HepG2 (cell line): ENCODE measurements around the gene RPAP3. TPM values are rescaled to one million over a fixed set of nuclear protein-coding genes. Genes with fewer than 3 reads are reported as not detected.

ENCODE experiments used
- ATAC-seq: fragments of 200-7000 bp; cut with Tn5 transposase; 3 replicates; pipeline ENCODE4 v1.9.1; 2020; ENCODE audit warnings: mild to moderate bottlenecking, moderate library complexity
- BruUV-seq: library from RNA; stranded (reverse); fragments of 400-500 nt; replicated peaks from 2 replicates; lab custom pipeline; 2021; lab: Mats Ljungman, UMichigan
- CTCF ChIA-PET: fragments of 300-600 bp; formaldehyde crosslinking; extraction: SDS; loops from one replicate; lab custom pipeline; 2021; ENCODE audit warnings: low total read pairs, inconsistent platforms, low intra/inter-chr PET ratio; lab: Yijun Ruan, JAX
- POLR2A ChIA-PET: fragments of 350-600 bp; sonication (Branson Sonifier 250); formaldehyde crosslinking; loops from one replicate; lab custom pipeline; 2020; ENCODE audit warnings: antibody characterized with exemption, inconsistent platforms; lab: Yijun Ruan, JAX
- DNase-seq: peaks from one replicate; pipeline ENCODE4 v3.0.0-alpha.2; 2015; ENCODE audit warnings: low spot score
- FAIRE-seq: peaks from 3 replicates; lab custom pipeline; 2011; peaks lifted over from hg19 to GRCh38; lab: Jason Lieb, UNC
- H2AFZ ChIP-seq: one replicate; pipeline ENCODE4 v1.6.1; 2011; ENCODE audit warnings: low read length, inconsistent platforms
- H3K27ac ChIP-seq: fragments of 300-600 bp; 3 replicates; pipeline ENCODE4 v1.8.0; 2011; ENCODE audit warnings: mixed run types, mild to moderate bottlenecking, mixed read lengths, low read length, inconsistent platforms; ENCODE audit not compliant: insufficient read depth; ENCODE audit errors: extremely low read length
- H3K27me3 ChIP-seq, 2 experiments: fragments of 200-600 bp in 1 of 2; 2 replicates in 1 of 2; 3 replicates in 1 of 2; pipeline versions ENCODE4 v1.6.0 to v1.8.0; 2011; ENCODE audit warnings: low read length in 2 of 2, mild to moderate bottlenecking in 2 of 2, moderate library complexity in 2 of 2, inconsistent platforms in 1 of 2; ENCODE audit not compliant: insufficient read depth in 2 of 2, control insufficient read depth in 1 of 2
- H3K36me3 ChIP-seq, 2 experiments: fragments of 200-600 bp in 1 of 2; replicated peaks in 1 of 2; 2 replicates in 1 of 2; 3 replicates in 1 of 2; pipeline versions ENCODE4 v1.5.1 to v1.8.0; 2011; ENCODE audit warnings: low read length in 2 of 2, inconsistent platforms in 1 of 2; ENCODE audit not compliant: insufficient read depth in 2 of 2, control insufficient read depth in 1 of 2
- H3K4me1 ChIP-seq: 2 replicates; pipeline ENCODE4 v1.5.1; 2012; ENCODE audit warnings: low read length, inconsistent platforms; ENCODE audit not compliant: insufficient read depth
- H3K4me2 ChIP-seq: 2 replicates; pipeline ENCODE4 v1.6.0; 2011; ENCODE audit warnings: low read depth, low read length, inconsistent platforms
- H3K4me3 ChIP-seq, 3 experiments: fragments of 200-600 bp in 1 of 3; sonication (generic), shearing (Covaris generic) in 1 of 3; replicated peaks in 1 of 3; 2 replicates each; pipeline ENCODE4 v1.5.1; 2011 to 2016; ENCODE audit warnings: low read length in 3 of 3, inconsistent platforms in 2 of 3, low read depth in 2 of 3, mild to moderate bottlenecking in 2 of 3, control low read depth in 1 of 3, mixed read lengths in 1 of 3; ENCODE audit not compliant: insufficient read depth in 1 of 3
- H3K79me2 ChIP-seq: one replicate; pipeline ENCODE4 v1.6.1; 2011; ENCODE audit warnings: low read length, inconsistent platforms; ENCODE audit not compliant: insufficient read depth
- H3K9ac ChIP-seq: 2 replicates; pipeline ENCODE4 v1.6.0; 2011; ENCODE audit warnings: mild to moderate bottlenecking, low read depth, low read length, inconsistent platforms; ENCODE audit not compliant: insufficient read depth
- H3K9me3 ChIP-seq: 2 replicates; pipeline ENCODE4 v1.5.1; 2012; ENCODE audit warnings: mild to moderate bottlenecking, low read length
- H4K20me1 ChIP-seq: 2 replicates; pipeline ENCODE4 v1.6.0; 2011; ENCODE audit warnings: inconsistent platforms, mild to moderate bottlenecking, low read length, moderate library complexity; ENCODE audit not compliant: insufficient read depth
- CREBL2 ChIP-seq: sonication (generic); formaldehyde crosslinking; IDR thresholded peaks from 2 replicates; pipeline ENCODE4 v1.8.1; 2023; ENCODE audit warnings: missing genetic modification reagents, mild to moderate bottlenecking, borderline replicate concordance
- MEIS1 ChIP-seq: sonication (generic); formaldehyde crosslinking; IDR thresholded peaks from 2 replicates; pipeline ENCODE4 v1.9.0; 2021; ENCODE audit warnings: mild to moderate bottlenecking, missing genetic modification reagents, moderate library complexity, borderline replicate concordance
- PAX8 ChIP-seq: sonication (generic); formaldehyde crosslinking; IDR thresholded peaks from 2 replicates; pipeline ENCODE4 v1.8.0; 2022; ENCODE audit warnings: mild to moderate bottlenecking, missing genetic modification reagents, borderline replicate concordance
- SAP130 ChIP-seq: IDR thresholded peaks from 2 replicates; pipeline ENCODE4 v1.6.1; 2016; ENCODE audit warnings: low read depth
- ZNF446 ChIP-seq: sonication (generic); formaldehyde crosslinking; IDR thresholded peaks from 2 replicates; pipeline ENCODE4 v1.5.0; 2020; ENCODE audit warnings: mild to moderate bottlenecking, missing genetic modification reagents
- WGBS: methylation state at CpG from one replicate; pipeline ENCODE4 v1.1.6; 2017; ENCODE audit warnings: low lambda C conversion rate; 5-methylcytosine and 5-hydroxymethylcytosine counted together
- in situ Hi-C: cut with HindIII; loops from 2 replicates; pipeline ENCODE4 v1.10.0; 2017; ENCODE audit warnings: low pct_unique_long_range_greater_than_20kb; ENCODE audit not compliant: extremely low pct_ligation_motif_present
- intact Hi-C: fragments of 100-400 bp; cut with micrococcal nuclease; formaldehyde crosslinking; loops from one replicate; pipeline ENCODE4 v1.10.0; 2022; ENCODE audit not compliant: unreplicated experiment
- polyA plus RNA-seq, 8 experiments: library from polyadenylated mRNA; depleted of rRNA in 3 of 8; stranded (reverse) in 7 of 8; unstranded in 1 of 8; fragments of >200 nt; fragmentation: Illumina TruSeq in 4 of 8; extraction: Trizol in 4 of 8; gene quantifications; 2 replicates each; pipeline versions ENCODE4 v1.2.1 to v1.2.3, GENCODE V29; 2011 to 2016; ENCODE audit warnings: low read depth in 4 of 8, missing spikeins in 1 of 8, mixed read lengths in 1 of 8; ENCODE audit not compliant: insufficient read depth in 1 of 8
- total RNA-seq, 5 experiments: library from RNA; depleted of rRNA; stranded (reverse); fragments of >200 nt; fragmentation: Illumina TruSeq; extraction: Trizol; gene quantifications; 2 replicates each; pipeline ENCODE4 v1.2.3, GENCODE V29; 2016; ENCODE audit warnings: low read depth in 1 of 5

The RPAP3 gene
- total and polyA plus RNA-seq, 2 of the 13 experiments (the other 11 are each of a cell fraction or from before 2014, with no cell fraction given): 8.8 to 32.8 TPM

GRCh38 chr12:47752552-47752951 is 46.7 kb upstream of the RPAP3 start:
- Histone ChIP-seq H3K4me2 (no peak overlapping the region), H3K79me2 (no peaks in the 10 kb centered on the region), H3K4me3 (no peak overlapping the region), H3K4me1 (peaks cover 22% of the 10 kb centered on the region), H3K9me3 (no peaks in the 10 kb centered on the region), H3K9ac (no peak overlapping the region), H4K20me1 (no peaks in the 10 kb centered on the region)
- intact Hi-C loops: no loop called here
- no peak for DNase-seq
- CTCF ChIA-PET: no interaction called here
- 28% methylated on average over 6 of the region's 7 CpGs for WGBS
- TF ChIP-seq CREBL2 (CRISPR knock-in tag): no peak
- no peak for TF ChIP-seq PAX8 (CRISPR knock-in tag)
- TF ChIP-seq, all 625 proteins: peak for 0
- no peak overlapping the region for H2AFZ ChIP-seq
- ATAC-seq (no peak), FAIRE-seq (no peak)
- peaks cover 11 to 50% of the 10 kb centered on the region in 2 experiments; a peak in 4 of 5 replicates for H3K27me3 ChIP-seq
- no peak overlapping the region for H3K27ac ChIP-seq
- POLR2A ChIA-PET: interaction anchor here (0.6 kb wide), 1 partner anchor 28 kb away, joined by 3 read pairs; no protein-coding TSS in a partner anchor
- H3K36me3 ChIP-seq: no peaks in the 10 kb centered on the region
- BruUV-seq: no TSS peak
- in situ Hi-C loops: no loop called here

GRCh38 chr12:47752121-47752520 is 46.3 kb upstream of the RPAP3 start:
- H3K27me3 ChIP-seq: peaks cover 13 to 48% of the 10 kb centered on the region in 2 experiments; a peak in 4 of 5 replicates
- TF ChIP-seq SAP130 (no peak), MEIS1 (CRISPR knock-in tag) (no peak), ZNF446 (CRISPR knock-in tag) (no peak)
- TF ChIP-seq, all 625 proteins: peak for 0
- no peak overlapping the region for H3K27ac ChIP-seq
- no TSS peak for BruUV-seq
- in situ Hi-C loops (no loop called here), intact Hi-C loops (no loop called here)
- POLR2A ChIA-PET: interaction anchor here (0.6 kb wide), 1 partner anchor 28 kb away, joined by 3 read pairs; no protein-coding TSS in a partner anchor
- H3K9ac ChIP-seq: no peak overlapping the region
- DNase-seq (no peak), ATAC-seq (no peak), FAIRE-seq (no peak)
- no peak overlapping the region for H3K4me3 ChIP-seq
- peaks cover 22% of the 10 kb centered on the region for H3K4me1 ChIP-seq
- H3K4me2 ChIP-seq: no peak overlapping the region
- H2AFZ ChIP-seq: no peak overlapping the region
- no peaks in the 10 kb centered on the region for H3K79me2 ChIP-seq
- CTCF ChIA-PET: no interaction called here
- H3K36me3 ChIP-seq: no peaks in the 10 kb centered on the region
- H3K9me3 ChIP-seq: no peaks in the 10 kb centered on the region
- WGBS: 49% methylated on average over 4 of the region's 4 CpGs
- H4K20me1 ChIP-seq: no peaks in the 10 kb centered on the region
